NCI-H226 (cell line): ENCODE measurements around the gene CTDNEP1.
"Not testable (repeated sequence)": the region's sequence is repeated elsewhere in the genome, so short reads cannot be mapped to it uniquely, and the experiment has no call there.

ENCODE experiments used
- DNase-seq: peaks from one replicate; pipeline ENCODE4 v3.0.0-alpha.2; 2015

CTDNEP1 gene

GRCh38 chr17:7243838-7244237 lies 7.7 kb downstream of the CTDNEP1 start:
- DNase-seq, result not testable (repeated sequence)

- DNase-seq, result no peak
These were observed 8.1 kb downstream of the CTDNEP1 start for GRCh38 chr17:7243453-7243729.

GRCh38 chr17:7242717-7243452 lies 8.6 kb downstream of the CTDNEP1 start:
- DNase-seq, result peak; percentile 82

GRCh38 chr17:7241783-7242716 lies 9.5 kb downstream of the CTDNEP1 start, which contains the start of gene GABARAP:
TSS of gene GABARAP (minus strand) at chr17:7242449. CDS start at chr17:7242330, 119 bp downstream.
- DNase-seq, result peak; percentile 81

- DNase-seq, result no peak
These were observed 10.3 kb downstream of the CTDNEP1 start for GRCh38 chr17:7241090-7241733.

- DNase-seq, result no peak
These were observed 11.2 kb downstream of the CTDNEP1 start for GRCh38 chr17:7240375-7240774.

GRCh38 chr17:7239091-7240027 lies 12.2 kb downstream of the CTDNEP1 start, which contains the start of gene PHF23:
TSS of gene PHF23 (minus strand) at chr17:7239457. CDS start at chr17:7239279, 178 bp downstream.
- peak; percentile 99 for DNase-seq

- DNase-seq, result no peak
These were observed 13.0 kb downstream of the CTDNEP1 start for GRCh38 chr17:7238420-7239090.

GRCh38 chr17:7237761-7238419 lies 13.6 kb downstream of the CTDNEP1 start:
- DNase-seq, result peak; percentile 46

- DNase-seq, result no peak
These were observed 14.2 kb downstream of the CTDNEP1 start for GRCh38 chr17:7237266-7237760.

GRCh38 chr17:7236808-7237207 lies 14.7 kb downstream of the CTDNEP1 start:
- DNase-seq, result no peak

- peak; percentile 54 for DNase-seq
These were observed 15.6 kb downstream of the CTDNEP1 start for GRCh38 chr17:7235693-7236665.

- DNase-seq, result peak; percentile 84
These were observed 17.2 kb downstream of the CTDNEP1 start, which contains the start of gene DVL2 for GRCh38 chr17:7234083-7234951. TSS of gene DVL2 (minus strand) at chr17:7234517. CDS start at chr17:7234262, 255 bp downstream.

GRCh38 chr17:7233701-7234082 lies 17.8 kb downstream of the CTDNEP1 start:
- DNase-seq, result no peak

- DNase-seq, result no peak
These were observed 19.4 kb downstream of the CTDNEP1 start for GRCh38 chr17:7232114-7232513.

- no peak for DNase-seq
These were observed 22.0 kb downstream of the CTDNEP1 start for GRCh38 chr17:7229504-7229903.

GRCh38 chr17:7228920-7229319 lies 22.6 kb downstream of the CTDNEP1 start:
- no peak for DNase-seq
